ENCODE measurements around the gene BTBD10. TPM values are rescaled to one million over a fixed set of nuclear protein-coding genes. Genes with fewer than 3 reads are reported as not detected.

Gene BTBD10
- total RNA-seq, 1 experiment from 2014 or later: 45.0 TPM

DNA sequence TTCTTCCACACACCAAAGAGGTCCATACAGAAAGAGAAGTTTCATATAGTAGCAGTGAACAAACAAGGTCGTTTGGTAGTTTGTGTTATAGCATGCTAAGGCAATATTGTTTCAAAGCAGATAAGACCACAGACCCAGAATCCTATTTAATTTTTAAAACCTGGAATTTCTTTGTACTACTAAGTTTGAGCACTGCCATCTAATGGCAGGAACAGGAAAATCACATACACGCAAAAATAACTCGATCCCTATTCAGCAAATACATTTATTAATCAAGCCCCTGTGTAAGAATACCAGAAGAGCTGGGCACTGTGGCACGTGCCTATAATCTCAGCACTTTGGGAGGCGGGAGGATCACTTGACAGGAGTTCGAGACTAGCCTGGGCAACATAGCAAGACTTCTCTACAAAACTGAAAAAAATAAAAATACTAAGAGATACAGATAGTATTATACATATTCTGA, 2.9 kb upstream of the BTBD10 start:
- Mint-ChIP-seq H3K27ac (ENCODE audit: unreplicated experiment) (no peak overlapping the region), H3K27me3 (ENCODE audit: insufficient read depth, unreplicated experiment) (no peaks in the 10 kb centered on the region), H3K9me3 (ENCODE audit: unreplicated experiment) (no peaks in the 10 kb centered on the region), H3K4me3 (ENCODE audit: unreplicated experiment) (no peak overlapping the region), H3K4me1 (ENCODE audit: low read depth, unreplicated experiment) (peaks cover 41% of the 10 kb centered on the region), H3K36me3 (ENCODE audit: insufficient read depth, unreplicated experiment) (peaks cover 27% of the 10 kb centered on the region)
- no peak overlapping the region for H3K4me3 ChIP-seq (ENCODE audit: low read depth, low read length)
- POLR2A ChIA-PET: no interaction called here
- H3K4me1 ChIP-seq: peaks cover 47% of the 10 kb centered on the region
- CTCF ChIA-PET: interaction anchor here (1.3 kb wide), 1 partner anchor 22 kb away, joined by 3 read pairs; no protein-coding TSS in a partner anchor
- TF ChIP-seq, protein P1, sequence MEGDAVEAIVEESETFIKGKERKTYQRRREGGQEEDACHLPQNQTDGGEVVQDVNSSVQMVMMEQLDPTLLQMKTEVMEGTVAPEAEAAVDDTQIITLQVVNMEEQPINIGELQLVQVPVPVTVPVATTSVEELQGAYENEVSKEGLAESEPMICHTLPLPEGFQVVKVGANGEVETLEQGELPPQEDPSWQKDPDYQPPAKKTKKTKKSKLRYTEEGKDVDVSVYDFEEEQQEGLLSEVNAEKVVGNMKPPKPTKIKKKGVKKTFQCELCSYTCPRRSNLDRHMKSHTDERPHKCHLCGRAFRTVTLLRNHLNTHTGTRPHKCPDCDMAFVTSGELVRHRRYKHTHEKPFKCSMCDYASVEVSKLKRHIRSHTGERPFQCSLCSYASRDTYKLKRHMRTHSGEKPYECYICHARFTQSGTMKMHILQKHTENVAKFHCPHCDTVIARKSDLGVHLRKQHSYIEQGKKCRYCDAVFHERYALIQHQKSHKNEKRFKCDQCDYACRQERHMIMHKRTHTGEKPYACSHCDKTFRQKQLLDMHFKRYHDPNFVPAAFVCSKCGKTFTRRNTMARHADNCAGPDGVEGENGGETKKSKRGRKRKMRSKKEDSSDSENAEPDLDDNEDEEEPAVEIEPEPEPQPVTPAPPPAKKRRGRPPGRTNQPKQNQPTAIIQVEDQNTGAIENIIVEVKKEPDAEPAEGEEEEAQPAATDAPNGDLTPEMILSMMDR (IDR thresholded peaks at IDR 0.05; ENCODE audit: insufficient read depth in 1 of 2, low read depth in 1 of 2, low read length in 1 of 2, severe bottlenecking in 1 of 2, unreplicated experiment in 1 of 2): peak; percentile 62 to 65
- H3K9me3 ChIP-seq: 0 out of 2 replicates have a peak, but pooled peaks cover 7% of the 10 kb centered on the region
- intact Hi-C loops (cut with micrococcal nuclease; ENCODE audit: unreplicated experiment): loop anchor here (10.0 kb wide), 2 partner anchors 61 to 251 kb away; no protein-coding TSS in a partner anchor
- DNase-seq: peak in 1 of 2 experiments; percentile 46
- H3K27me3 ChIP-seq (replicated peaks; ENCODE audit: control insufficient read depth, insufficient read depth, low read length): no peaks in the 10 kb centered on the region
- no peaks in the 10 kb centered on the region for H3K36me3 ChIP-seq (ENCODE audit: control insufficient read depth, insufficient read depth, low read length)
- BruUV-seq (replicated peaks): no TSS peak

- intact Hi-C loops (cut with micrococcal nuclease; ENCODE audit: unreplicated experiment): loop anchor here (2.0 to 10.0 kb wide), 3 partner anchors 59 to 249 kb away; partner anchors contain the start of gene FAR1
- TF ChIP-seq, protein P1 (IDR thresholded peaks at IDR 0.05; ENCODE audit: insufficient read depth in 1 of 2, low read depth in 1 of 2, low read length in 1 of 2, severe bottlenecking in 1 of 2, unreplicated experiment in 1 of 2): no peak
- Mint-ChIP-seq H3K4me1 (ENCODE audit: low read depth, unreplicated experiment) (peaks cover 34% of the 10 kb centered on the region), H3K27me3 (ENCODE audit: insufficient read depth, unreplicated experiment) (no peaks in the 10 kb centered on the region), H3K4me3 (ENCODE audit: unreplicated experiment) (peak overlapping the region; percentile 99), H3K36me3 (ENCODE audit: insufficient read depth, unreplicated experiment) (peaks cover 30% of the 10 kb centered on the region), H3K9me3 (ENCODE audit: unreplicated experiment) (no peaks in the 10 kb centered on the region), H3K27ac (ENCODE audit: unreplicated experiment) (peak overlapping the region; percentile 100)
- POLR2A ChIA-PET: interaction anchor here (0.6 to 1.6 kb wide), 5 partner anchors 9 to 256 kb away, joined by 3 to 8 read pairs (median 4); partner anchors contain the start of gene FAR1
- BruUV-seq (replicated peaks): TSS peak; percentile 94
- H3K4me1 ChIP-seq: peaks cover 32% of the 10 kb centered on the region
- H3K36me3 ChIP-seq (ENCODE audit: control insufficient read depth, insufficient read depth, low read length): no peaks in the 10 kb centered on the region
- H3K27me3 ChIP-seq (replicated peaks; ENCODE audit: control insufficient read depth, insufficient read depth, low read length): no peaks in the 10 kb centered on the region
- CTCF ChIA-PET: interaction anchor here (0.6 to 1.3 kb wide), 3 partner anchors 9 to 325 kb away, joined by 3 to 8 read pairs (median 3); no protein-coding TSS in a partner anchor
- peak overlapping the region; percentile 81 for H3K4me3 ChIP-seq (ENCODE audit: low read depth, low read length)
- peak in 1 of 2 experiments; percentile 56 for DNase-seq
- no peaks in the 10 kb centered on the region for H3K9me3 ChIP-seq
Observed at GRCh38 chr11:13463779-13464290, 813 bp upstream of the BTBD10 start.

DNA sequence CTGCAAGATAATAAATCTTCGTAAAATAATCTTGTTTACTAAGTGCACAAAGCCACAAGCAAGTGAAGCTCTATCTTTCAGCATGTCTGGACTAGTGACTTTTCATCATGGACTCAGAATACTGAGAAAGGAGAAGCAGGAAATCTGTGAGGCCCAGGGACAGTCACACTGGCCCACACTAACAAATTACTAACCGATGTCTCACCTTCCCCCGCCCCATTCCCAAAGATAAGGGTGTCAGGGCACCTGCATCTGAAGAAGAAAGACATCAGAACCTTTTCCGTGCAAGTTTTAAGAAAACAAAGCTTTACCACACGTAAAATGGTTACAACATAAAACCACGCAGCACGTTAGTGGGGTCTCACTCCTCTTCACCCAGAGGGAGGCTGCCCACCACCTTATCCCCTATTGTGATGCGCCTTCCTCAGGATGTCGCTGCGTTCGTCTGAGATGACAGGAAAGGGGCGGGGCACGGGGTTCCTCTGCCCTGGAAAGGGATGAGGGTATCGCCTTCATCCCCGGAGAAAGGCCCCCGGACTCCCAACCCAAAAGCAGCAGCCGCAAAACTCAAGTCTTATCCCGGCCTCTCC, 616 bp downstream of the BTBD10 start:
- Mint-ChIP-seq H3K4me1 (ENCODE audit: low read depth, unreplicated experiment) (peaks cover 29% of the 10 kb centered on the region), H3K27me3 (ENCODE audit: insufficient read depth, unreplicated experiment) (no peaks in the 10 kb centered on the region), H3K27ac (ENCODE audit: unreplicated experiment) (peak overlapping the region; percentile 100), H3K36me3 (ENCODE audit: insufficient read depth, unreplicated experiment) (peaks cover 30% of the 10 kb centered on the region), H3K9me3 (ENCODE audit: unreplicated experiment) (no peaks in the 10 kb centered on the region), H3K4me3 (ENCODE audit: unreplicated experiment) (peak overlapping the region; percentile 99)
- peak; percentile 81 for DNase-seq
- Histone ChIP-seq H3K4me3 (ENCODE audit: low read depth, low read length) (peak overlapping the region; percentile 81), H3K27me3 (replicated peaks; ENCODE audit: control insufficient read depth, insufficient read depth, low read length) (no peaks in the 10 kb centered on the region), H3K36me3 (ENCODE audit: control insufficient read depth, insufficient read depth, low read length) (no peaks in the 10 kb centered on the region), H3K4me1 (peaks cover 20% of the 10 kb centered on the region), H3K9me3 (no peaks in the 10 kb centered on the region)
- TF ChIP-seq, protein P1 (IDR thresholded peaks at IDR 0.05; ENCODE audit: insufficient read depth in 1 of 2, low read depth in 1 of 2, low read length in 1 of 2, severe bottlenecking in 1 of 2, unreplicated experiment in 1 of 2): peak in 1 of 2 experiments; percentile 12
- BruUV-seq (replicated peaks): no TSS peak
- POLR2A ChIA-PET: interaction anchor here (0.5 to 1.6 kb wide), 10 partner anchors 10 to 460 kb away, joined by 3 to 8 read pairs (median 3); no protein-coding TSS in a partner anchor
- intact Hi-C loops (cut with micrococcal nuclease; ENCODE audit: unreplicated experiment): loop anchor here (2.0 to 10.0 kb wide), 3 partner anchors 58 to 248 kb away; partner anchors contain the start of gene FAR1
- CTCF ChIA-PET: interaction anchor here (0.6 to 1.3 kb wide), 2 partner anchors 25 to 76 kb away, joined by 3 to 8 read pairs; no protein-coding TSS in a partner anchor
